PFSK-1 (cell line): ENCODE data around the gene F12.

Experiments used
- FOXP2 ChIP-seq: optimal IDR thresholded peaks from 2 replicates; pipeline ENCODE3; 2011; ENCODE audit warnings: borderline replicate concordance, control low read depth, inconsistent platforms; ENCODE audit not compliant: insufficient read depth; ENCODE audit errors: extremely low read length, extremely low read depth
- POLR2AphosphoS5 ChIP-seq: IDR thresholded peaks from 2 replicates; pipeline ENCODE4 v1.6.1; 2012; ENCODE audit warnings: low read depth, mild to moderate bottlenecking, control low read depth, low read length, moderate library complexity
- SIN3A ChIP-seq: IDR thresholded peaks from 2 replicates; pipeline ENCODE4 v1.6.1; 2012; ENCODE audit warnings: mild to moderate bottlenecking, low read length, moderate library complexity, borderline replicate concordance; ENCODE audit not compliant: insufficient read depth
- TAF1 ChIP-seq: IDR thresholded peaks from 2 replicates; pipeline ENCODE4 v1.6.1; 2012; ENCODE audit warnings: low read length, control low read depth, borderline replicate concordance; ENCODE audit not compliant: insufficient read depth
- TF ChIP-seq, protein P1 (sequence below), 2 experiments: IDR thresholded peaks; 2 replicates each; pipeline versions ENCODE4 v1.6.1 to v1.8.0; 2011 to 2012; ENCODE audit warnings: low read depth in 2 of 2, low read length in 2 of 2, control low read depth in 1 of 2, inconsistent platforms in 1 of 2, mild to moderate bottlenecking in 1 of 2, moderate library complexity in 1 of 2; ENCODE audit not compliant: insufficient read depth in 1 of 2

The F12 gene

DNA sequence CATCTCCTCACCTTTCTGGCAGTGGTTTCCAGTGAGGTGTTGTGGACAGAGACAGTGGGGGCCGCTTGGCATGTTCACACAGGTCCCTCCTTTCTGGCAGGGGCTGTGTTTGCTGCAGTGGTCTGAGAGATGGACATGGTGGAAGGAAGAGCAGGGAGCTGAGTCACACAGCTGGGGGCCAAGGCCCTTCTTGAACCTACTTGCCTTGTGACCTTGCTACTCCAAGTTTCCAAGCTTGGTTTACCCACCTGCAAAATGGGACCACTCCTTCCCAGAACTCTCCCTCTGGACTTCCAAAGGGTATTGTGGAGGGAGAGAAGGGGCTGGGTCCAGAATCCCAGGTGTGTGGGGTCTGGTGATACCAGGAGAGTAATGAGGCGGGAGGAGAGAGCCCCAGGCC is 4.1 kb downstream of the F12 start:
- TF ChIP-seq, protein P1, sequence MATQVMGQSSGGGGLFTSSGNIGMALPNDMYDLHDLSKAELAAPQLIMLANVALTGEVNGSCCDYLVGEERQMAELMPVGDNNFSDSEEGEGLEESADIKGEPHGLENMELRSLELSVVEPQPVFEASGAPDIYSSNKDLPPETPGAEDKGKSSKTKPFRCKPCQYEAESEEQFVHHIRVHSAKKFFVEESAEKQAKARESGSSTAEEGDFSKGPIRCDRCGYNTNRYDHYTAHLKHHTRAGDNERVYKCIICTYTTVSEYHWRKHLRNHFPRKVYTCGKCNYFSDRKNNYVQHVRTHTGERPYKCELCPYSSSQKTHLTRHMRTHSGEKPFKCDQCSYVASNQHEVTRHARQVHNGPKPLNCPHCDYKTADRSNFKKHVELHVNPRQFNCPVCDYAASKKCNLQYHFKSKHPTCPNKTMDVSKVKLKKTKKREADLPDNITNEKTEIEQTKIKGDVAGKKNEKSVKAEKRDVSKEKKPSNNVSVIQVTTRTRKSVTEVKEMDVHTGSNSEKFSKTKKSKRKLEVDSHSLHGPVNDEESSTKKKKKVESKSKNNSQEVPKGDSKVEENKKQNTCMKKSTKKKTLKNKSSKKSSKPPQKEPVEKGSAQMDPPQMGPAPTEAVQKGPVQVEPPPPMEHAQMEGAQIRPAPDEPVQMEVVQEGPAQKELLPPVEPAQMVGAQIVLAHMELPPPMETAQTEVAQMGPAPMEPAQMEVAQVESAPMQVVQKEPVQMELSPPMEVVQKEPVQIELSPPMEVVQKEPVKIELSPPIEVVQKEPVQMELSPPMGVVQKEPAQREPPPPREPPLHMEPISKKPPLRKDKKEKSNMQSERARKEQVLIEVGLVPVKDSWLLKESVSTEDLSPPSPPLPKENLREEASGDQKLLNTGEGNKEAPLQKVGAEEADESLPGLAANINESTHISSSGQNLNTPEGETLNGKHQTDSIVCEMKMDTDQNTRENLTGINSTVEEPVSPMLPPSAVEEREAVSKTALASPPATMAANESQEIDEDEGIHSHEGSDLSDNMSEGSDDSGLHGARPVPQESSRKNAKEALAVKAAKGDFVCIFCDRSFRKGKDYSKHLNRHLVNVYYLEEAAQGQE (IDR thresholded peaks at IDR 0.05; ENCODE audit: insufficient read depth in 1 of 2, low read depth in 2 of 2, low read length in 2 of 2) = no peak
- TF ChIP-seq POLR2AphosphoS5 (no peak), SIN3A (no peak), FOXP2 (no peak), TAF1 (no peak)

DNA sequence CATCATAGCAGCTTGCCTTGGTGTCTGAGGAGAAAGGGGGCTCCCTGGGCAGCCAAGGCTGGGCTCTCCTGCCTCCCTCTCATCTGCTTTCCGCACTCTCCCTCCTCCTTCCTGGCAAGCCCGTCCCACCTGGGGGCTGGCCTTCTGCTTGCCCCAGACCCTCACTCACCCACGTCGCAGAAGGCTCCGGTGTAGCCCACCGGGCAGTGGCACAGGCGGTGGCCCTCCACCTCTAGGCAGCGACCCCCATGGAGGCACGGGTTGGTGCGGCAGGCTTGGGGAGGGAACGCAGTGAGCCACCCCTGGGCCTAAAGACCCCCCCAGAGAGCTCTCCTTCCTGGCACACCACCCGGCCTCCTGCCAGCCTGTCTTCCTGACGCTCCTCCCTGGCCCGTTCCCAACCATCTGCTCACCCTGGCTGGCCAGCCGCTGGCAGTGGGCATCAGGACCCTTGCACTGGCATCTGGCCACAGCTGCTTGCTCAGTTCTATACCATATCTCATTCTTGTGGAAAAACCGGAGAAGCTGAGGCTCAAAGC is 4.7 kb downstream of the F12 start:
- TF ChIP-seq POLR2AphosphoS5 = no peak; the same call in 1 of the 2 replicates
- no peak for TF ChIP-seq SIN3A
- TF ChIP-seq, protein P1 (IDR thresholded peaks at IDR 0.05; ENCODE audit: insufficient read depth in 1 of 2, low read depth in 2 of 2, low read length in 2 of 2) = no peak
- no peak for TF ChIP-seq FOXP2
- TF ChIP-seq TAF1 = no peak

DNA sequence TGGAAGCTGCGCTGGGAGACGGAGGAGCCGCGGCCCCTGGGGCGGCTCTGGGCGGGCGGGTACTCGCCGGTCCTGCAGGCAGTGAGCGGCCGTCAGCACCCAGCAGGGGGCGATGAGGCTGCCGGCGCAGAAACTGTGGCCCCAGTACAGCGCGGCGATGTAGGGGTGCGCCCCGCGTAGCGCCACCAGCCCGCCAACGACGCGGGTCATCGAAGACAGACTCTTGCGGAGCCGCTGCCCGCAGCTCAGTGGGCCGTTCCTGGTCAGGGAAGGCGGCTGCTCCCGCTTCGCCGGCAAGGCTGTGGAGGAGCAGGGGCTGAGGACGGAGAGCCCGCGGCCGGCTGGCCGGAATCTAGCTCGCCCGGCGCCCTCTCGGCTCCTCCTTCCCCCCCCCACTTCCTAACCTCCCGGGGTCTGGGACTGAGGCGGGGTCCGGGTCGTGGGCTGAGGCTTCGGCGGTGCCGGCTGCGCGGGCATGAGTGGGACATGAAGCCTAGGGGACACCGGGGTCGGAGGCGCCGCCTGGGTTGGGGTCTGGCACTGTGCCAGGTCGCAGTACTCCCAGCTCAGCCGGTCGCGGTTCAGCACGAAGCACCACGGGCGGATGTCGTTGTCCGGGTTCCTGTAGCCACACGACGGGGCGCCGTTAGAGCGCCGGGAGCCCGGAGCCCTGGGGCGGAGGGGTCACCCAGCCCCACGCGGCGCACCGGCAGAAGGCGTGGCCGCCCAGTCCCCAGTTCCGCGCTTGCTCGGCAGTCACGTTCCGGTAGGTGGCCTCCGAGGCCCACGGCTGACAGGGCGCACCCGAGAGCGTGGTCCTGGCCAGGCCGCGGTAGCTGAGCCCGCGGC is 5.3 kb downstream of the F12 start:
- TF ChIP-seq TAF1 = 0 out of 2 replicates have a peak, but pooled peaks have one; percentile 17
- TF ChIP-seq POLR2AphosphoS5 = peak; percentile 68; the same call in 1 of the 2 replicates
- TF ChIP-seq, protein P1 (IDR thresholded peaks at IDR 0.05; ENCODE audit: insufficient read depth in 1 of 2, low read depth in 2 of 2, low read length in 2 of 2) = no peak
- TF ChIP-seq FOXP2 = peak; percentile 90
- no peak for TF ChIP-seq SIN3A

DNA sequence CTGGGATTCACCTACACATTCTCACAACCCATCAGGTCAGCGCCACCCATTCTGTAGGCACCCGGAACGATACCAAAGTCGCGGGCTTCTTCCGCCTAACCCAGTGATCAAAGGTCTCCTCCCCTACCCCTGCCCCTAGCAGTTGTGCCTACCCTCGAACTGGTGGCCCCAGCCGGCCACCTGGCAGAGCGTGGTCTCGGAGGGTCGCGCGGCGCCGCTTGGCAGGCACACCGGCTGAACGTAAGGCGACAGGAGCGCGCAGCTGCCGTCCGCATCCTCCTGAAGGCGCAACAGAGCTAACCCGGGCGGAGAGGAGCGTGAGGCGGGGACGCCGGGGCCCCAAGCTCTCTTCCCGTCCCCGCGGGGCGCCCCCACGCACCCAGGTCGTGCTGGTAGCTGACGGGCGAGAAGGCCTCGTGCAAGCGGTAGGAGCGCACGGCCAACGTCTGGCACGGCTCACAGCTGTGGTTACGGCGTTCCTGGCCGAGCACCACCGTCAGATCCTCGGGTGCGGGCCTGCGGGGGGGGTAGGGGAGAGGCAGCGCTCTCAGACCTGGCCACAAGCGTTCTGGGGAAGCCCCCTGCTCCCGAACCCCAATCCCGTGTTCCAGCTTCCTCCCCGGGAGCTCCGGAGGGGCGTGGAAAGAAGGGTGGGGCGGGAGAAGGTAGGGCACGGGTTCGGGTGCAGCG is 6.1 kb downstream of the F12 start:
- TF ChIP-seq POLR2AphosphoS5 (no peak), TAF1 (no peak), SIN3A (no peak)
- TF ChIP-seq, protein P1 (IDR thresholded peaks at IDR 0.05; ENCODE audit: insufficient read depth in 1 of 2, low read depth in 2 of 2, low read length in 2 of 2) = no peak
